Kidney epithelial cell (primary cell): ENCODE data around the gene PRKAR1B. TPM values are rescaled to one million over a fixed set of nuclear protein-coding genes. Genes with fewer than 3 reads are reported as not detected.

Experiments used
- DNase-seq: peaks from one replicate; pipeline ENCODE4 v3.0.0-alpha.2; 2010; ENCODE audit warnings: low read depth
- H3K27me3 ChIP-seq: 2 replicates; pipeline ENCODE4 v1.6.0; 2011; ENCODE audit warnings: low read length; ENCODE audit not compliant: control insufficient read depth, insufficient read depth
- H3K36me3 ChIP-seq: 2 replicates; pipeline ENCODE4 v1.5.1; 2011; ENCODE audit warnings: low read length; ENCODE audit not compliant: control insufficient read depth, insufficient read depth
- H3K4me3 ChIP-seq: 2 replicates; pipeline ENCODE4 v1.5.1; 2011; ENCODE audit warnings: low read depth, mild to moderate bottlenecking, control low read depth, low read length
- total RNA-seq: library from RNA; depleted of rRNA; stranded (reverse); fragments of >200 nt; gene quantifications from 2 replicates; pipeline ENCODE4 v1.2.3, GENCODE V29; 2015
- TF ChIP-seq, protein P1 (sequence below): IDR thresholded peaks from 2 replicates; pipeline ENCODE4 v1.5.1; 2011; ENCODE audit warnings: mild to moderate bottlenecking, moderate library complexity, low read length, control low read depth, inconsistent platforms; ENCODE audit not compliant: insufficient read depth, poor library complexity, severe bottlenecking

PRKAR1B gene
- total RNA-seq, 1 donor from 2014 or later, result 23.8 TPM

DNA sequence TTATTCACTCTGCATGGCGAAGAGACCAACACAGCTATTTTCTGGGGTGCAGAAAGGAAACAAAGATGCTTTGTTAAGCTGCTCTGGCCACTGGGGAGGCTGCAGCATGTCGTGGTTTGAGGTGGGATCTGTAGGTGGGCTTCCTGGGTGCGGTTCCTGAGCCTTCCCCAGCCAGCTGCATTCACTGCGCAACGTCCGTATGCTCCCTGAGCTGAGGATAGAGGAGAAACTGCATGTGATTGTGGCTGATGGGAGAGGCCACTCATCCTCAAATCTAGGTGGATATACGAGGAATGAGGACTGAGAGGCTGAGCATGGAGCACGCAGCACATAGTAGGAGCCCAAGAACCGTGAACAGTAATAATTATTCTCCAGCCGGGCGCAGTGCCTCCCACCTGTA lies 10.4 kb downstream of the PRKAR1B start:
- Histone ChIP-seq H3K4me3 (no peak overlapping the region), H3K27me3 (no peaks in the 10 kb centered on the region), H3K36me3 (no peaks in the 10 kb centered on the region)
- TF ChIP-seq, protein P1, sequence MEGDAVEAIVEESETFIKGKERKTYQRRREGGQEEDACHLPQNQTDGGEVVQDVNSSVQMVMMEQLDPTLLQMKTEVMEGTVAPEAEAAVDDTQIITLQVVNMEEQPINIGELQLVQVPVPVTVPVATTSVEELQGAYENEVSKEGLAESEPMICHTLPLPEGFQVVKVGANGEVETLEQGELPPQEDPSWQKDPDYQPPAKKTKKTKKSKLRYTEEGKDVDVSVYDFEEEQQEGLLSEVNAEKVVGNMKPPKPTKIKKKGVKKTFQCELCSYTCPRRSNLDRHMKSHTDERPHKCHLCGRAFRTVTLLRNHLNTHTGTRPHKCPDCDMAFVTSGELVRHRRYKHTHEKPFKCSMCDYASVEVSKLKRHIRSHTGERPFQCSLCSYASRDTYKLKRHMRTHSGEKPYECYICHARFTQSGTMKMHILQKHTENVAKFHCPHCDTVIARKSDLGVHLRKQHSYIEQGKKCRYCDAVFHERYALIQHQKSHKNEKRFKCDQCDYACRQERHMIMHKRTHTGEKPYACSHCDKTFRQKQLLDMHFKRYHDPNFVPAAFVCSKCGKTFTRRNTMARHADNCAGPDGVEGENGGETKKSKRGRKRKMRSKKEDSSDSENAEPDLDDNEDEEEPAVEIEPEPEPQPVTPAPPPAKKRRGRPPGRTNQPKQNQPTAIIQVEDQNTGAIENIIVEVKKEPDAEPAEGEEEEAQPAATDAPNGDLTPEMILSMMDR, result no peak
- no peak for DNase-seq

DNA sequence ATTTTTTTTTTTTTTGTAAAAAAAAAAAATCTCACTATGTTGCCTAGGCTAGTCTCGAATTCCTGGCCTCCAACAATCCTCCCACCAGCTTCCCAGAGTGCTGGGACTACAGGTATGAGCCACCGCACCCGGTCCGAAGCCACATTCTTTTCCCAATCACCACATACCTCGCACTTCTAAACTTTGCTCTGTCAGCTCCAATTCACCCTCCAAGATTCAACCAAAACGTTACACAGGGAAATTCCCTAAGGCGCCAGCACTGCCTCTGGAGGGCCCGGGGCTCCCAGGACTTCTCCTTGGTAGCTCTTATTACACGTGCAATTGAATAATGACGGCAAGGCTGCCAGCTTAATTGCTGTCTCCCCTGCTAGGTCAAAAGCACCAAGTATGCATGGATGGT lies 10.9 kb downstream of the PRKAR1B start:
- TF ChIP-seq, protein P1, result no peak
- no peak for DNase-seq
- Histone ChIP-seq H3K4me3 (no peak overlapping the region), H3K36me3 (no peaks in the 10 kb centered on the region), H3K27me3 (no peaks in the 10 kb centered on the region)

DNA sequence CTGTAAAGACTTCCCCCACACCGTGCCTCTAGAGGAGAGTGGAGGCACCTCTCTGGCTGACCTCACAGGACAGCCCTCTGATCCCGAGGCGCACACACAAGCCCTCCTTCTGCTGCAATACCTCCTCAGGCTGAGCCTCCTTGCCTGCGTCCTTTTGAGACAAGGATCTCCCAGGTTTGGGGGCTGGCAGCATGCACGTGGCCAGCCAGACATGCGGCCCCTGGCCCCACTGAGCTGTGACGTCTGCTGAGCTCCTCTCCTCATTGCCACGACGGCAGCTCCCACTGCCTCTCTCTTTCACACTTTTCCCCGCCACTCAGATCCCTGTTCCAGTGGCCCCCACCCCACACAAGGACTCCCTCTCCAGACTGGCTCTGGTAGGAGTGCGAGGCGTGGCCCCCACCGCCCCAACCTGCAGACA lies 12.8 kb downstream of the PRKAR1B start:
- DNase-seq, result no peak
- TF ChIP-seq, protein P1, result no peak
- Histone ChIP-seq H3K4me3 (no peak overlapping the region), H3K27me3 (no peaks in the 10 kb centered on the region), H3K36me3 (no peaks in the 10 kb centered on the region)

DNA sequence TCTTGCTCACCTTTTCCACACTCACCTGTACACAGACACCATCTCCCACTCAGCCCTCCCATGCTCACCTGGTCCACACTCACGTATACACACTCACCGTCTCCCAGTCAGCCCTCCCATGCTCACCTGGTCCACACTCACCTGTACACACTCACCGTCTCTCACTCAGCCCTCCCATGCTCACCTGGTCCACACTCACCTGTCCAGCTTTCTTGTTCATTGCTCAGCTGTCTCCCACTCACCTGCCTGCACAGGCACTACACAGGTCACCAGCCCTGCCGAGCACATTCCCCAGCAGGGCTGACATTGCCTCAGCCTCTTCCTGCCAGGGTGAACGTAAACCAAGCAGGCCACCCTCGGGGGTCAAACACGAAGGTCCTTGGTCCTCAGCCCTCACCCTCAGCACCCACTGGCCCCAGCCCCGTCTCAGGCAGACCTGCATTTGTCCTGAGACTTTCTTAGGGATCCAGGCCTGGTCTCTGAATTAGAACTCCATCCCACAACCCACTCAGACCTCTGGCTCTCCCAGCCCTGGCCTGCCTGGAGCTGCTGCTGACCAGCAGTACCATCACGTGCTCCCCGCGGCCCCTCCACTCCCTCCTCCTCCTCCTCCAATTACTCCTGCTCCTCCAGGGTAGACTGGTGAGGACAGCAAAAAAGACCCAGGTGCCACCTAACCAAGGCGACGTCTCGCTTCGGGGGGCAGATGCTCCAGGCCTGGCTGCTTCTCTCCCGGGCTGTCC lies 13.4 kb downstream of the PRKAR1B start:
- Histone ChIP-seq H3K36me3 (no peaks in the 10 kb centered on the region), H3K27me3 (no peaks in the 10 kb centered on the region), H3K4me3 (no peak overlapping the region)
- TF ChIP-seq, protein P1, result no peak
- no peak for DNase-seq

DNA sequence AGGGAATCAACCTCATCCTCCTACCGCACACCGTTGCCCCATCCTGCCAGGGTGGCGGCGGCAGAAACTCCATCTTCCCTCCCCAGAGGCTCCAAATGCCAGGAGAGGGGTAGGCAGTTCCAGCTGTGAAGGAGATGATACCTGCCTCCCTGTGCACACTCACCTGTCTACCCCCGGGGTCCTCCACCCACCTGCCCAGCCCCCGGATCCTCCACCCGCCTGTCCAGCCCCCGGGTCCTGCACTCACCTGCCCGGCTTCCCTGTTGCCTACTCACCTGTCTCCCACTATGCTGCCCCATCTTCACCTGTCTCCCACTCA lies 14.0 kb downstream of the PRKAR1B start:
- Histone ChIP-seq H3K4me3 (no peak overlapping the region), H3K36me3 (no peaks in the 10 kb centered on the region), H3K27me3 (no peaks in the 10 kb centered on the region)
- TF ChIP-seq, protein P1, result no peak
- no peak for DNase-seq
